ENCODE measurements around the gene CNN2.

DNA sequence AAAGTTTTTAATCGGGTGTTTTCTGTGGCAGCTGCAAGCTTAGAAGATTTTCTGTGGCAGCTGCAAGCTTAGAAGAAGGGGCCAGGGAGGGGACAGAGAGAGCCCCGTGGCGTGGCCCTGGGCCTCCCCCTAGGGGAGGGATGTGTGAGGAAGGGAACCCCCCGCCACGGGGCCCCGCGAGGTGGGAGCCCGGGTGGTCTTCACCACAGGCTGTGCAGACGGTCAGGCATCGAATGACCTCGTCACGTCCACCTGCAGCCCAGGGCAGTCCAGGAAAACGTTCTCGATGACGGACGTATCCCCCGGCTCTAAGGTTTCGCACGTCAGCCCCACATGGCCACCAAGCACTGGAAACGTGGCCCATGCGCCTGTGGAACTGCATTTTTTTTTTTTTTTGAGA is 60.2 kb downstream of the CNN2 start:
- TF ChIP-seq, protein P1, sequence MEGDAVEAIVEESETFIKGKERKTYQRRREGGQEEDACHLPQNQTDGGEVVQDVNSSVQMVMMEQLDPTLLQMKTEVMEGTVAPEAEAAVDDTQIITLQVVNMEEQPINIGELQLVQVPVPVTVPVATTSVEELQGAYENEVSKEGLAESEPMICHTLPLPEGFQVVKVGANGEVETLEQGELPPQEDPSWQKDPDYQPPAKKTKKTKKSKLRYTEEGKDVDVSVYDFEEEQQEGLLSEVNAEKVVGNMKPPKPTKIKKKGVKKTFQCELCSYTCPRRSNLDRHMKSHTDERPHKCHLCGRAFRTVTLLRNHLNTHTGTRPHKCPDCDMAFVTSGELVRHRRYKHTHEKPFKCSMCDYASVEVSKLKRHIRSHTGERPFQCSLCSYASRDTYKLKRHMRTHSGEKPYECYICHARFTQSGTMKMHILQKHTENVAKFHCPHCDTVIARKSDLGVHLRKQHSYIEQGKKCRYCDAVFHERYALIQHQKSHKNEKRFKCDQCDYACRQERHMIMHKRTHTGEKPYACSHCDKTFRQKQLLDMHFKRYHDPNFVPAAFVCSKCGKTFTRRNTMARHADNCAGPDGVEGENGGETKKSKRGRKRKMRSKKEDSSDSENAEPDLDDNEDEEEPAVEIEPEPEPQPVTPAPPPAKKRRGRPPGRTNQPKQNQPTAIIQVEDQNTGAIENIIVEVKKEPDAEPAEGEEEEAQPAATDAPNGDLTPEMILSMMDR (IDR thresholded peaks at IDR 0.05): no peak
- TF ChIP-seq POLR2A (IDR thresholded peaks at IDR 0.05): no peak
